Measurements from ENCODE around the gene DGKI.
"Not testable (repeated sequence)": the region's sequence is repeated elsewhere in the genome, so short reads cannot be mapped to it uniquely, and the experiment has no call there.

The DGKI gene

GRCh38 chr7:137835486-137836112 lies 11.2 kb downstream of the DGKI start:
- no peak for DNase-seq (ENCODE audit: low spot score)

GRCh38 chr7:137834552-137834951 lies 12.2 kb downstream of the DGKI start:
- no peak for DNase-seq (ENCODE audit: low spot score)

GRCh38 chr7:137832990-137833389 lies 13.8 kb downstream of the DGKI start:
- DNase-seq (ENCODE audit: low spot score) = not testable (repeated sequence)

- no peak for DNase-seq (ENCODE audit: low spot score)
Observed at GRCh38 chr7:137832382-137832781, 14.4 kb downstream of the DGKI start.

- DNase-seq (ENCODE audit: low spot score) = not testable (repeated sequence)
Observed at GRCh38 chr7:137831555-137831954, 15.2 kb downstream of the DGKI start.

GRCh38 chr7:137829337-137829992 lies 17.3 kb downstream of the DGKI start:
- no peak for DNase-seq (ENCODE audit: low spot score)

GRCh38 chr7:137828456-137828855 lies 18.3 kb downstream of the DGKI start:
- DNase-seq (ENCODE audit: low spot score) = no peak

- no peak for DNase-seq (ENCODE audit: low spot score)
Observed at GRCh38 chr7:137825489-137825888, 21.3 kb downstream of the DGKI start.

GRCh38 chr7:137820677-137821420 lies 25.9 kb downstream of the DGKI start:
- peak; percentile 26 for DNase-seq (ENCODE audit: low spot score)

GRCh38 chr7:137820156-137820555 lies 26.6 kb downstream of the DGKI start:
- no peak for DNase-seq (ENCODE audit: low spot score)

- DNase-seq (ENCODE audit: low spot score) = peak; percentile 24
Observed at GRCh38 chr7:137818036-137818435, 28.7 kb downstream of the DGKI start.

- peak; percentile 16 for DNase-seq (ENCODE audit: low spot score)
Observed at GRCh38 chr7:137816696-137817320, 30.0 kb downstream of the DGKI start.

- no peak for DNase-seq (ENCODE audit: low spot score)
Observed at GRCh38 chr7:137813541-137813940, 33.2 kb downstream of the DGKI start.

- no peak for DNase-seq (ENCODE audit: low spot score)
Observed at GRCh38 chr7:137810248-137810647, 36.5 kb downstream of the DGKI start.

- peak; percentile 14 for DNase-seq (ENCODE audit: low spot score)
Observed at GRCh38 chr7:137804836-137805235, 41.9 kb downstream of the DGKI start.

- no peak for DNase-seq (ENCODE audit: low spot score)
Observed at GRCh38 chr7:137801491-137801890, 45.3 kb downstream of the DGKI start.

- peak; percentile 76 for DNase-seq (ENCODE audit: low spot score)
Observed at GRCh38 chr7:137801003-137801402, 45.8 kb downstream of the DGKI start.

GRCh38 chr7:137798073-137798763 lies 48.6 kb downstream of the DGKI start:
- DNase-seq (ENCODE audit: low spot score) = no peak

GRCh38 chr7:137795211-137795610 lies 51.6 kb downstream of the DGKI start:
- no peak for DNase-seq (ENCODE audit: low spot score)

GRCh38 chr7:137791930-137792329 lies 54.8 kb downstream of the DGKI start:
- no peak for DNase-seq (ENCODE audit: low spot score)

GRCh38 chr7:137790828-137791227 lies 55.9 kb downstream of the DGKI start:
- DNase-seq (ENCODE audit: low spot score) = peak; percentile 51

All from kidney tubule cell (primary cell).